ENCODE results near the gene GDA. TPM values are rescaled to one million over a fixed set of nuclear protein-coding genes. Genes with fewer than 3 reads are reported as not detected.

Gene GDA
- total RNA-seq, 1 experiment from 2014 or later = 49.4 TPM

- H4K20me1 ChIP-seq (ENCODE audit: insufficient read depth) = no peaks in the 10 kb centered on the region
- no peak overlapping the region for H3K4me3 ChIP-seq (replicated peaks in 1 of 2; ENCODE audit: low read depth in 1 of 2, low read length in 2 of 2)
- ChIA-PET RAD21 (ENCODE audit: low non-redundant PET in 1 of 2, low total read pairs in 2 of 2, uncharacterized antibody in 2 of 2, unreplicated experiment in 2 of 2) (no interaction called here), POLR2A (no interaction called here), CTCF (no interaction called here)
- no peaks in the 10 kb centered on the region for H3K9me2 ChIP-seq (ENCODE audit: insufficient read depth)
- intact Hi-C loops (cut with micrococcal nuclease) = loop anchor here (5.0 kb wide), 1 partner anchor 34 kb away; no protein-coding TSS in a partner anchor
- no peaks in the 10 kb centered on the region for H3K9me3 ChIP-seq (ENCODE audit: control insufficient read depth in 1 of 2, insufficient read depth in 1 of 2, low read depth in 1 of 2, low read length in 2 of 2)
- H3K36me3 ChIP-seq (ENCODE audit: control insufficient read depth in 1 of 2, insufficient read depth in 2 of 2, low read length in 2 of 2) = peaks cover 3 to 32% of the 10 kb centered on the region in 2 experiments; a peak in 1 of 4 replicates
- H3K4me1 ChIP-seq (ENCODE audit: control insufficient read depth in 1 of 2, insufficient read depth in 2 of 2, low read length in 2 of 2) = 0 out of 4 replicates have a peak, but pooled peaks cover 0 to under 1% of the 10 kb centered on the region in 2 experiments
- BruUV-seq (replicated peaks) = no TSS peak
- DNase-seq (ENCODE audit: low read depth, low spot score) (no peak), ATAC-seq (no peak)
- H3K4me2 ChIP-seq (ENCODE audit: low read length) = no peak overlapping the region
- no peak overlapping the region for H3K9ac ChIP-seq (ENCODE audit: low read length)
- no peak overlapping the region for H2AFZ ChIP-seq (ENCODE audit: low read depth, low read length, poor library complexity, severe bottlenecking)
- H3K27ac ChIP-seq (ENCODE audit: low read depth, low read length) = no peak overlapping the region
- H3K79me2 ChIP-seq (ENCODE audit: insufficient read depth, low read length) = no peaks in the 10 kb centered on the region
- TF ChIP-seq CEBPB (IDR thresholded peaks at IDR 0.05; ENCODE audit: low read depth) = no peak
- TF ChIP-seq FOSL1 (IDR thresholded peaks at IDR 0.05; ENCODE audit: low read depth) = no peak
- no peaks in the 10 kb centered on the region for H3K27me3 ChIP-seq (ENCODE audit: insufficient read depth, low read length)
Measured at GRCh38 chr9:72251589-72251988, 102.3 kb downstream of the GDA start.

GRCh38 chr9:72254901-72255545 lies 105.8 kb downstream of the GDA start:
- 0 out of 2 replicates have a peak, but pooled peaks have one; percentile 26 for ATAC-seq
- no peaks in the 10 kb centered on the region for H3K27me3 ChIP-seq (ENCODE audit: insufficient read depth, low read length)
- no peak for DNase-seq (ENCODE audit: low read depth, low spot score)
- H3K9me2 ChIP-seq (ENCODE audit: insufficient read depth) = no peaks in the 10 kb centered on the region
- no peaks in the 10 kb centered on the region for H4K20me1 ChIP-seq (ENCODE audit: insufficient read depth)
- no peak overlapping the region for H3K4me2 ChIP-seq (ENCODE audit: low read length)
- ChIA-PET POLR2A (no interaction called here), CTCF (interaction anchor here (1.1 kb wide), 1 partner anchor 16 kb away, joined by 3 read pairs; no protein-coding TSS in a partner anchor), RAD21 (ENCODE audit: low non-redundant PET in 1 of 2, low total read pairs in 2 of 2, uncharacterized antibody in 2 of 2, unreplicated experiment in 2 of 2) (no interaction called here)
- peaks cover 0 to 19% of the 10 kb centered on the region in 2 experiments; a peak in 2 of 4 replicates for H3K4me1 ChIP-seq (ENCODE audit: control insufficient read depth in 1 of 2, insufficient read depth in 2 of 2, low read length in 2 of 2)
- no peak overlapping the region for H3K4me3 ChIP-seq (replicated peaks in 1 of 2; ENCODE audit: low read depth in 1 of 2, low read length in 2 of 2)
- no peak overlapping the region for H3K9ac ChIP-seq (ENCODE audit: low read length)
- TF ChIP-seq TCF7L2 (IDR thresholded peaks at IDR 0.05; ENCODE audit: borderline replicate concordance, extremely low read depth, insufficient read depth, insufficient read length) = no peak
- TF ChIP-seq SIN3A (IDR thresholded peaks at IDR 0.05; ENCODE audit: low read depth) = no peak
- TF ChIP-seq CTCF (IDR thresholded peaks at IDR 0.05 in 2 of 3, conservative IDR thresholded peaks at IDR 0.05 in 1 of 3; ENCODE audit: borderline replicate concordance in 1 of 3, insufficient read depth in 1 of 3, low read depth in 2 of 3, low read length in 2 of 3) = no peak
- TF ChIP-seq REST (IDR thresholded peaks at IDR 0.05; ENCODE audit: low read depth) = no peak
- no peak for TF ChIP-seq RAD21 (IDR thresholded peaks at IDR 0.05; ENCODE audit: low read depth)
- TF ChIP-seq FOSL1 (IDR thresholded peaks at IDR 0.05; ENCODE audit: low read depth) = no peak
- TF ChIP-seq CBX3 (IDR thresholded peaks at IDR 0.05; ENCODE audit: low read depth) = no peak
- no peak for TF ChIP-seq JUND (IDR thresholded peaks at IDR 0.05)
- TF ChIP-seq EZH2 (IDR thresholded peaks at IDR 0.05) = no peak
- no peak for TF ChIP-seq CEBPB (IDR thresholded peaks at IDR 0.05; ENCODE audit: low read depth)
- no peaks in the 10 kb centered on the region for H3K79me2 ChIP-seq (ENCODE audit: insufficient read depth, low read length)
- intact Hi-C loops (cut with micrococcal nuclease) = loop anchor here (5.0 kb wide), 1 partner anchor 38 kb away; no protein-coding TSS in a partner anchor
- H3K9me3 ChIP-seq (ENCODE audit: control insufficient read depth in 1 of 2, insufficient read depth in 1 of 2, low read depth in 1 of 2, low read length in 2 of 2) = no peaks in the 10 kb centered on the region
- H2AFZ ChIP-seq (ENCODE audit: low read depth, low read length, poor library complexity, severe bottlenecking) = no peak overlapping the region
- no peak overlapping the region for H3K27ac ChIP-seq (ENCODE audit: low read depth, low read length)
- no TSS peak for BruUV-seq (replicated peaks)
- H3K36me3 ChIP-seq (ENCODE audit: control insufficient read depth in 1 of 2, insufficient read depth in 2 of 2, low read length in 2 of 2) = peaks cover 0 to 23% of the 10 kb centered on the region in 2 experiments; a peak in 1 of 4 replicates
